Hepatocyte (in vitro differentiated cells): ENCODE results near the gene SASS6. TPM values are rescaled to one million over a fixed set of nuclear protein-coding genes. Genes with fewer than 3 reads are reported as not detected.

Experiments used
- DNase-seq: peaks from one replicate; pipeline ENCODE4 v3.0.0-alpha.2; 2016; ENCODE audit warnings: low spot score
- H2AFZ ChIP-seq: fragments of 200-600 bp; sonication (generic); 2 replicates; pipeline ENCODE4 v1.6.0; 2016; ENCODE audit warnings: antibody characterized with exemption, mild to moderate bottlenecking
- H3K27ac ChIP-seq: fragments of 200-600 bp; sonication (generic); 2 replicates; pipeline ENCODE4 v1.5.1; 2016; ENCODE audit warnings: mild to moderate bottlenecking
- H3K27me3 ChIP-seq: fragments of 200-600 bp; sonication (generic); 2 replicates; pipeline ENCODE4 v1.6.1; 2016
- H3K36me3 ChIP-seq: fragments of 200-600 bp; sonication (generic); replicated peaks from 2 replicates; pipeline ENCODE4 v1.5.1; 2016; ENCODE audit warnings: low read depth; ENCODE audit not compliant: insufficient read depth
- H3K4me1 ChIP-seq: fragments of 200-600 bp; sonication (generic); 2 replicates; pipeline ENCODE4 v1.5.1; 2016; ENCODE audit warnings: mild to moderate bottlenecking, moderate library complexity; ENCODE audit not compliant: insufficient read depth
- H3K4me2 ChIP-seq: fragments of 200-600 bp; sonication (generic); 2 replicates; pipeline ENCODE4 v1.6.0; 2016
- H3K4me3 ChIP-seq: fragments of 200-600 bp; sonication (generic); 2 replicates; pipeline ENCODE4 v1.5.1; 2016; ENCODE audit warnings: mild to moderate bottlenecking
- H3K79me2 ChIP-seq: fragments of 200-600 bp; sonication (generic); 2 replicates; pipeline ENCODE4 v1.6.0; 2017; ENCODE audit warnings: mild to moderate bottlenecking
- H3K9me2 ChIP-seq: fragments of 200-600 bp; sonication (generic); replicated peaks from 2 replicates; pipeline ENCODE4 v1.6.0; 2017; ENCODE audit warnings: mild to moderate bottlenecking; ENCODE audit not compliant: insufficient read depth
- H3K9me3 ChIP-seq: fragments of 200-600 bp; sonication (generic); 2 replicates; pipeline ENCODE4 v1.5.1; 2016; ENCODE audit warnings: low read depth, mild to moderate bottlenecking
- H4K20me1 ChIP-seq: fragments of 200-600 bp; sonication (generic); 2 replicates; pipeline ENCODE4 v1.6.0; 2016; ENCODE audit warnings: mild to moderate bottlenecking; ENCODE audit not compliant: insufficient read depth, poor library complexity, severe bottlenecking
- EZH2 ChIP-seq: fragments of 200-600 bp; sonication (generic); IDR thresholded peaks from 2 replicates; pipeline ENCODE4 v1.6.1; 2016; ENCODE audit warnings: antibody characterized with exemption, mild to moderate bottlenecking, borderline replicate concordance
- EZH2phosphoT487 ChIP-seq: fragments of 200-600 bp; sonication (generic); IDR thresholded peaks from one replicate; pipeline ENCODE4 v1.6.1; 2018; ENCODE audit warnings: antibody characterized with exemption, mild to moderate bottlenecking, low read depth, moderate library complexity; ENCODE audit not compliant: unreplicated experiment, severe bottlenecking
- WGBS: methylation state at CpG from one replicate; pipeline ENCODE4 v1.1.6; 2016; ENCODE audit warnings: low lambda C conversion rate; ENCODE audit errors: missing lambda C conversion rate; 5-methylcytosine and 5-hydroxymethylcytosine counted together
- polyA plus RNA-seq: library from polyadenylated mRNA; unstranded; fragments of >200 nt; fragmentation: Nextera tagmentation; extraction: Ambion mirVana; gene quantifications from 2 replicates; pipeline ENCODE4 v1.2.1, GENCODE V29; 2016
- total RNA-seq: library from RNA; depleted of rRNA; stranded (reverse); fragments of >200 nt; gene quantifications from 2 replicates; pipeline ENCODE4 v1.2.3, GENCODE V29; 2014
- TF ChIP-seq, protein P1 (sequence below): fragments of 200-600 bp; sonication (generic); IDR thresholded peaks from 2 replicates; pipeline ENCODE4 v1.5.1; 2016; ENCODE audit warnings: antibody characterized with exemption, mild to moderate bottlenecking; ENCODE audit not compliant: poor library complexity

Gene SASS6
- total and polyA plus RNA-seq, 2 experiments from 2014 or later = 1.9 to 4.5 TPM

DNA sequence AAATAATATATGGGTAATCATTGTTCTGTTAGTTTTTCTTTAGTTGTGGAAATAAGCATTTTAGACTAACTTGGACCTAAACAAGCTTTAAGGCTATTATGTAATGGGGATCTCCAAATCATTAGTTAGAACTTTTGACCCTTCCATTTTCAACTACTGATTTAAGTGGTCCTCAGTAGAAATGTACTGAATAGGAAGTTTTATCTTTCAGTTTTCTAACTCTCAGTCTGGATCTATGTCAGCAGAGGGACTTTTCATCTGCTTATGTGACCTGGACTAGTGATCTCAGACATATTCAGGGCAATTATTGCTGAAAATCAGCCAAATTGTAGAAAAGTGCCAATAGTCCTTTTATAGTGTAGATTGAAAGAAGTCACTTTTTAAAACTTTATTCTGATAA, 56.0 kb downstream of the SASS6 start:
- no peaks in the 10 kb centered on the region for H3K9me2 ChIP-seq
- peaks cover 2% of the 10 kb centered on the region for H4K20me1 ChIP-seq
- H3K79me2 ChIP-seq = no peaks in the 10 kb centered on the region
- H3K27me3 ChIP-seq = no peaks in the 10 kb centered on the region
- no peak overlapping the region for H3K4me3 ChIP-seq
- H3K4me2 ChIP-seq = no peak overlapping the region
- DNase-seq = no peak
- no peaks in the 10 kb centered on the region for H3K4me1 ChIP-seq
- H2AFZ ChIP-seq = no peak overlapping the region
- no peak for TF ChIP-seq EZH2
- TF ChIP-seq, protein P1, sequence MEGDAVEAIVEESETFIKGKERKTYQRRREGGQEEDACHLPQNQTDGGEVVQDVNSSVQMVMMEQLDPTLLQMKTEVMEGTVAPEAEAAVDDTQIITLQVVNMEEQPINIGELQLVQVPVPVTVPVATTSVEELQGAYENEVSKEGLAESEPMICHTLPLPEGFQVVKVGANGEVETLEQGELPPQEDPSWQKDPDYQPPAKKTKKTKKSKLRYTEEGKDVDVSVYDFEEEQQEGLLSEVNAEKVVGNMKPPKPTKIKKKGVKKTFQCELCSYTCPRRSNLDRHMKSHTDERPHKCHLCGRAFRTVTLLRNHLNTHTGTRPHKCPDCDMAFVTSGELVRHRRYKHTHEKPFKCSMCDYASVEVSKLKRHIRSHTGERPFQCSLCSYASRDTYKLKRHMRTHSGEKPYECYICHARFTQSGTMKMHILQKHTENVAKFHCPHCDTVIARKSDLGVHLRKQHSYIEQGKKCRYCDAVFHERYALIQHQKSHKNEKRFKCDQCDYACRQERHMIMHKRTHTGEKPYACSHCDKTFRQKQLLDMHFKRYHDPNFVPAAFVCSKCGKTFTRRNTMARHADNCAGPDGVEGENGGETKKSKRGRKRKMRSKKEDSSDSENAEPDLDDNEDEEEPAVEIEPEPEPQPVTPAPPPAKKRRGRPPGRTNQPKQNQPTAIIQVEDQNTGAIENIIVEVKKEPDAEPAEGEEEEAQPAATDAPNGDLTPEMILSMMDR = no peak
- TF ChIP-seq EZH2phosphoT487 = no peak
- H3K27ac ChIP-seq = no peak overlapping the region
- no peaks in the 10 kb centered on the region for H3K9me3 ChIP-seq
- no peaks in the 10 kb centered on the region for H3K36me3 ChIP-seq

DNA sequence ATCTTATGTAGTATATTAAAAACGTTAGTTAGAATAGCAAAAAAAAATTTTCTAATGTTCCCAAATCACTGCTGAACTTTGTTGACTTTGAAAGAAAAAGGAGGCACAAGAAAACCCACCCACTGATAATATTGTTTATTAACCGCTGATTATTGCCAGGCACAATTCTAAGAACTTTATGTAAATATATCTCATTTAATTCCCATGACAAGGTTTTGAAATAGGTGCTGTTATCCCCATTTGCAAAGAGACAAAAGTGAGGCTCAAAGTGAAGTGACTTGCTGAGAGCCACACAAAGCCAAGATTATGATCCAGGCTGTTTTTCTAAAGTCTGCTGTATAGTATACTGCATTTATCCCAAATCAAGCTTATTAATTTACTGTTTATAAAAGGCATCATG, 56.4 kb downstream of the SASS6 start:
- no peak overlapping the region for H2AFZ ChIP-seq
- no peaks in the 10 kb centered on the region for H3K36me3 ChIP-seq
- no peaks in the 10 kb centered on the region for H3K4me1 ChIP-seq
- WGBS = 83% methylated on average over 2 of the region's 2 CpGs
- no peak for TF ChIP-seq EZH2phosphoT487
- TF ChIP-seq, protein P1 = no peak
- no peak for TF ChIP-seq EZH2
- H3K4me3 ChIP-seq = no peak overlapping the region
- H3K4me2 ChIP-seq = no peak overlapping the region
- no peaks in the 10 kb centered on the region for H3K27me3 ChIP-seq
- H3K9me2 ChIP-seq = no peaks in the 10 kb centered on the region
- H3K27ac ChIP-seq = no peak overlapping the region
- peaks cover 2% of the 10 kb centered on the region for H4K20me1 ChIP-seq
- H3K9me3 ChIP-seq = no peaks in the 10 kb centered on the region
- no peaks in the 10 kb centered on the region for H3K79me2 ChIP-seq
- no peak for DNase-seq

DNA sequence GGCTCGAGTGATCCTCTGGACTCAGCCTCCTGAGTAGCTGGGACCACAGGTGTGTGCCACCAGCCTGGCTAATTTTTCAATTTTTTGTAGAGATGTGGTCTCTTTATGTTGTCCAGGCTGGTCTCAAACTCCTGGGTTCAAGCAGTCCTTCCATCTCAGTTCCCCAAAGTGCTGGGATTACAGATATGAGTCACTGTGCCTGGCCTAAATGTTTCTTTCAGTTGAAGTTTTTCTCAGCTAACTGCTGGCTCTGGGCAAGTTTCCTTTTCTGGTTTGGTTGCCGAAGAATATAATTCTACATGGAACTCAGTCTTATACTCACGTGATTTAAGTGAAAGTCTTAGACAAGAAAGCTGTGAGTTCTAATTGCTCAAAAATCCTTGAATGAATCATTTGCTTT, 57.0 kb downstream of the SASS6 start:
- Histone ChIP-seq H3K27me3 (no peaks in the 10 kb centered on the region), H3K79me2 (no peaks in the 10 kb centered on the region), H3K9me2 (no peaks in the 10 kb centered on the region), H4K20me1 (peaks cover 2% of the 10 kb centered on the region), H3K4me1 (no peaks in the 10 kb centered on the region), H3K4me2 (no peak overlapping the region), H2AFZ (no peak overlapping the region), H3K27ac (no peak overlapping the region), H3K9me3 (no peaks in the 10 kb centered on the region), H3K4me3 (no peak overlapping the region), H3K36me3 (no peaks in the 10 kb centered on the region)
- DNase-seq = no peak
- no peak for TF ChIP-seq EZH2
- TF ChIP-seq, protein P1 = no peak
- no peak for TF ChIP-seq EZH2phosphoT487
- WGBS = 91% methylated on average over 3 of the region's 3 CpGs
